Measurements from ENCODE around the gene DIPK1B.

Gene DIPK1B

GRCh38 chr9:136711751-136712689 lies at the start of gene DIPK1B:
DIPK1B (plus strand) TSS chr9:136712572; CDS start chr9:136712666, 94 bp downstream.
- DNase-seq (ENCODE audit: low read depth) = no peak

GRCh38 chr9:136662656-136663581 lies 49.5 kb upstream of the DIPK1B start, which contains the start of gene EGFL7:
EGFL7 (plus strand) TSS chr9:136662916; CDS start chr9:136668283, 5,367 bp downstream.
- no peak for DNase-seq (ENCODE audit: low read depth)

- no peak for DNase-seq (ENCODE audit: low read depth)
Observed at GRCh38 chr9:136664000-136664915, 48.1 kb upstream of the DIPK1B start.

- no peak for DNase-seq (ENCODE audit: low read depth)
Observed at GRCh38 chr9:136665111-136665703, 47.2 kb upstream of the DIPK1B start.

GRCh38 chr9:136665704-136666371 lies 46.5 kb upstream of the DIPK1B start:
- DNase-seq (ENCODE audit: low read depth) = no peak

GRCh38 chr9:136666372-136667213 lies 45.8 kb upstream of the DIPK1B start:
- no peak for DNase-seq (ENCODE audit: low read depth)

- no peak for DNase-seq (ENCODE audit: low read depth)
Observed at GRCh38 chr9:136667214-136667939, 45.0 kb upstream of the DIPK1B start.

GRCh38 chr9:136667940-136668760 lies 44.2 kb upstream of the DIPK1B start:
- DNase-seq (ENCODE audit: low read depth) = no peak

GRCh38 chr9:136668983-136669790 lies 43.2 kb upstream of the DIPK1B start:
- no peak for DNase-seq (ENCODE audit: low read depth)

GRCh38 chr9:136669791-136670464 lies 42.4 kb upstream of the DIPK1B start:
- no peak for DNase-seq (ENCODE audit: low read depth)

GRCh38 chr9:136670576-136671253 lies 41.7 kb upstream of the DIPK1B start:
- no peak for DNase-seq (ENCODE audit: low read depth)

GRCh38 chr9:136671254-136671614 lies 41.1 kb upstream of the DIPK1B start:
- no peak for DNase-seq (ENCODE audit: low read depth)

- DNase-seq (ENCODE audit: low read depth) = no peak
Observed at GRCh38 chr9:136671646-136672430, 40.5 kb upstream of the DIPK1B start.

- no peak for DNase-seq (ENCODE audit: low read depth)
Observed at GRCh38 chr9:136672431-136673087, 39.8 kb upstream of the DIPK1B start.

Measured in T-helper 22 cell (primary cell).